Neural cell (in vitro differentiated cells): Measurements from ENCODE around the gene GRID1. TPM values are rescaled to one million over a fixed set of nuclear protein-coding genes. Genes with fewer than 3 reads are reported as not detected.
A peak's percentile ranks its signal among the peaks of the same experiment; 100 is the strongest.

Experiments
- H2AFZ ChIP-seq: fragments of 200-600, 300-800 bp; sonication (generic), shearing (Covaris generic); 2 replicates; pipeline ENCODE4 v1.6.0; 2014; ENCODE audit warnings: low read depth, mild to moderate bottlenecking, antibody characterized with exemption, low read length, moderate library complexity
- H3F3A ChIP-seq: fragments of 200-600 bp; shearing (Covaris generic); 2 replicates; pipeline ENCODE4 v1.6.1; 2016; ENCODE audit warnings: mild to moderate bottlenecking, moderate library complexity, mixed read lengths, antibody characterized with exemption, low read length; ENCODE audit not compliant: insufficient read depth, poor library complexity, severe bottlenecking
- H3K27ac ChIP-seq: fragments of 200-600, 300-800 bp; sonication (generic), shearing (Covaris generic); 2 replicates; pipeline ENCODE4 v1.5.1; 2014; ENCODE audit warnings: mild to moderate bottlenecking, low read length, moderate library complexity
- H3K27me3 ChIP-seq: fragments of 300-800, 200-600 bp; sonication (generic), shearing (Covaris generic); 2 replicates; pipeline ENCODE4 v1.6.0; 2014; ENCODE audit warnings: mild to moderate bottlenecking, low read depth, low read length, moderate library complexity; ENCODE audit not compliant: insufficient read depth
- H3K36me3 ChIP-seq: fragments of 300-800, 200-600 bp; sonication (generic), shearing (Covaris generic); 2 replicates; pipeline ENCODE4 v1.5.1; 2014; ENCODE audit warnings: mild to moderate bottlenecking, antibody characterized with exemption, low read length, moderate library complexity; ENCODE audit not compliant: insufficient read depth
- H3K4me2 ChIP-seq: fragments of 300-800, 200-600 bp; sonication (generic), shearing (Covaris generic); 2 replicates; pipeline ENCODE4 v1.6.0; 2014; ENCODE audit warnings: mild to moderate bottlenecking, low read length
- H3K4me3 ChIP-seq: fragments of 300-800, 200-600 bp; sonication (generic), shearing (Covaris generic); 2 replicates; pipeline ENCODE4 v1.5.1; 2014; ENCODE audit warnings: mild to moderate bottlenecking, low read length, moderate library complexity
- H3K79me2 ChIP-seq: fragments of 200-600 bp; shearing (Covaris generic); replicated peaks from 2 replicates; pipeline ENCODE4 v1.6.0; 2014; ENCODE audit warnings: mild to moderate bottlenecking, low read length, moderate library complexity; ENCODE audit not compliant: insufficient read depth
- H3K9ac ChIP-seq: fragments of 300-800, 200-600 bp; sonication (generic), shearing (Covaris generic); 2 replicates; pipeline ENCODE4 v1.6.1; 2016; ENCODE audit warnings: mild to moderate bottlenecking, low read length, mixed read lengths
- H3K9me2 ChIP-seq: fragments of 200-600 bp; shearing (Covaris generic); 2 replicates; pipeline ENCODE4 v1.6.1; 2016; ENCODE audit warnings: mild to moderate bottlenecking, low read length, mixed read lengths; ENCODE audit not compliant: insufficient read depth
- H3K9me3 ChIP-seq: fragments of 200-600, 300-800 bp; sonication (generic), shearing (Covaris generic); 2 replicates; pipeline ENCODE4 v1.6.1; 2016; ENCODE audit warnings: mild to moderate bottlenecking, mixed run types, low read length, moderate library complexity, mixed read lengths
- H4K20me1 ChIP-seq: fragments of 200-600 bp; shearing (Covaris generic); 2 replicates; pipeline ENCODE4 v1.6.1; 2016; ENCODE audit warnings: mild to moderate bottlenecking, mixed run types; ENCODE audit not compliant: insufficient read depth
- CTCF ChIP-seq: fragments of 450-650 bp; IDR thresholded peaks from 2 replicates; pipeline ENCODE4 v1.5.1; 2014; ENCODE audit warnings: antibody characterized with exemption, mild to moderate bottlenecking, moderate library complexity; ENCODE audit not compliant: poor library complexity, severe bottlenecking
- EP300 ChIP-seq: fragments of 450-650 bp; conservative IDR thresholded peaks from 2 replicates; pipeline ENCODE4 v1.6.1; 2014; ENCODE audit warnings: antibody characterized with exemption, mild to moderate bottlenecking, moderate library complexity; ENCODE audit not compliant: poor library complexity, severe bottlenecking
- EZH2 ChIP-seq: fragments of 200-600, 300-800 bp; shearing (Covaris generic), sonication (generic); IDR thresholded peaks from 2 replicates; pipeline ENCODE4 v1.6.1; 2014; ENCODE audit warnings: antibody characterized with exemption, low read length, borderline replicate concordance, mild to moderate bottlenecking; ENCODE audit not compliant: insufficient read depth, poor library complexity, severe bottlenecking
- MXI1 ChIP-seq: fragments of 450-650 bp; conservative IDR thresholded peaks from 2 replicates; pipeline ENCODE4 v1.6.1; 2014; ENCODE audit warnings: antibody characterized with exemption, mild to moderate bottlenecking; ENCODE audit not compliant: poor library complexity, severe bottlenecking
- POLR2AphosphoS5 ChIP-seq: IDR thresholded peaks from 2 replicates; pipeline ENCODE4 v1.6.1; 2012
- RAD21 ChIP-seq: fragments of 450-650 bp; conservative IDR thresholded peaks from 2 replicates; pipeline ENCODE4 v1.6.1; 2014; ENCODE audit warnings: antibody characterized with exemption, mild to moderate bottlenecking, moderate library complexity
- TAF1 ChIP-seq: IDR thresholded peaks from 2 replicates; pipeline ENCODE4 v1.6.1; 2012; ENCODE audit warnings: low read depth
- polyA plus RNA-seq: library from polyadenylated mRNA; depleted of rRNA; stranded (reverse); fragments of >200 nt; gene quantifications from 2 replicates; pipeline ENCODE4 v1.2.3, GENCODE V29; 2014
- TF ChIP-seq, protein P1 (sequence below): IDR thresholded peaks from 2 replicates; pipeline ENCODE4 v1.6.1; 2012; ENCODE audit warnings: borderline replicate concordance

Gene GRID1
- polyA plus RNA-seq, 1 donor from 2014 or later, result 7.3 TPM

- Histone ChIP-seq H3K9ac (no peak overlapping the region), H3K4me2 (no peak overlapping the region), H3F3A (no peaks in the 10 kb centered on the region), H3K27me3 (no peaks in the 10 kb centered on the region), H3K36me3 (no peaks in the 10 kb centered on the region), H3K9me3 (no peaks in the 10 kb centered on the region), H4K20me1 (no peaks in the 10 kb centered on the region), H2AFZ (no peak overlapping the region), H3K4me3 (no peak overlapping the region), H3K79me2 (no peaks in the 10 kb centered on the region), H3K27ac (peak overlapping the region; percentile 69), H3K9me2 (no peaks in the 10 kb centered on the region)
- no peak for TF ChIP-seq EP300
- TF ChIP-seq RAD21, result no peak
- TF ChIP-seq, protein P1, sequence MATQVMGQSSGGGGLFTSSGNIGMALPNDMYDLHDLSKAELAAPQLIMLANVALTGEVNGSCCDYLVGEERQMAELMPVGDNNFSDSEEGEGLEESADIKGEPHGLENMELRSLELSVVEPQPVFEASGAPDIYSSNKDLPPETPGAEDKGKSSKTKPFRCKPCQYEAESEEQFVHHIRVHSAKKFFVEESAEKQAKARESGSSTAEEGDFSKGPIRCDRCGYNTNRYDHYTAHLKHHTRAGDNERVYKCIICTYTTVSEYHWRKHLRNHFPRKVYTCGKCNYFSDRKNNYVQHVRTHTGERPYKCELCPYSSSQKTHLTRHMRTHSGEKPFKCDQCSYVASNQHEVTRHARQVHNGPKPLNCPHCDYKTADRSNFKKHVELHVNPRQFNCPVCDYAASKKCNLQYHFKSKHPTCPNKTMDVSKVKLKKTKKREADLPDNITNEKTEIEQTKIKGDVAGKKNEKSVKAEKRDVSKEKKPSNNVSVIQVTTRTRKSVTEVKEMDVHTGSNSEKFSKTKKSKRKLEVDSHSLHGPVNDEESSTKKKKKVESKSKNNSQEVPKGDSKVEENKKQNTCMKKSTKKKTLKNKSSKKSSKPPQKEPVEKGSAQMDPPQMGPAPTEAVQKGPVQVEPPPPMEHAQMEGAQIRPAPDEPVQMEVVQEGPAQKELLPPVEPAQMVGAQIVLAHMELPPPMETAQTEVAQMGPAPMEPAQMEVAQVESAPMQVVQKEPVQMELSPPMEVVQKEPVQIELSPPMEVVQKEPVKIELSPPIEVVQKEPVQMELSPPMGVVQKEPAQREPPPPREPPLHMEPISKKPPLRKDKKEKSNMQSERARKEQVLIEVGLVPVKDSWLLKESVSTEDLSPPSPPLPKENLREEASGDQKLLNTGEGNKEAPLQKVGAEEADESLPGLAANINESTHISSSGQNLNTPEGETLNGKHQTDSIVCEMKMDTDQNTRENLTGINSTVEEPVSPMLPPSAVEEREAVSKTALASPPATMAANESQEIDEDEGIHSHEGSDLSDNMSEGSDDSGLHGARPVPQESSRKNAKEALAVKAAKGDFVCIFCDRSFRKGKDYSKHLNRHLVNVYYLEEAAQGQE, result no peak
- no peak for TF ChIP-seq TAF1
Observed at GRCh38 chr10:86022906-86023305, 343.7 kb downstream of the GRID1 start.

DNA sequence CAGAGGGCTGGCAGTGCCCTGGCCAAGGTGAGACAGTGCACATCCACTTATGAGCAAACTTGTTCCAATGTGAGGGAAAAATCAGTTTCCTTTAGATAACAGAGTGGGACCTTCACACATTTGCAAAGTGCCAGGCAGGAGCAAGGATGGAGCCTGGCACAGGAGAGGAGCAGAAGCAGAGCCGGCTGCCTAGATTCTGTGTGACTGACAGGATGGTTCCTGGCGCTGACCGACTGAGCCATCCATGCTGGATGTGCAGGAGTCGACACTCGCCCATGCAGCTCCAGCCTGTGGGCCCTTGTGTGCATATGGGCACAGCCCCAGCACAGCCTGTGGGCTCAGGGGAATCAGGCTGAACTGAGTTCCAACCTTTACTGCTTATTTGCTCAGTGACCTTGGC is 346.5 kb downstream of the GRID1 start:
- H3K36me3 ChIP-seq, result no peaks in the 10 kb centered on the region
- H3K9ac ChIP-seq, result no peak overlapping the region
- no peaks in the 10 kb centered on the region for H3K9me2 ChIP-seq
- no peaks in the 10 kb centered on the region for H4K20me1 ChIP-seq
- no peak overlapping the region for H2AFZ ChIP-seq
- H3K27me3 ChIP-seq, result no peaks in the 10 kb centered on the region
- H3K27ac ChIP-seq, result no peak overlapping the region
- no peaks in the 10 kb centered on the region for H3K9me3 ChIP-seq
- H3K79me2 ChIP-seq, result no peaks in the 10 kb centered on the region
- no peak for TF ChIP-seq RAD21
- no peak for TF ChIP-seq TAF1
- TF ChIP-seq MXI1, result no peak
- TF ChIP-seq EZH2, result no peak
- TF ChIP-seq, protein P1, result no peak
- no peak for TF ChIP-seq POLR2AphosphoS5
- TF ChIP-seq CTCF, result no peak
- H3F3A ChIP-seq, result no peaks in the 10 kb centered on the region
- H3K4me2 ChIP-seq, result no peak overlapping the region
- no peak overlapping the region for H3K4me3 ChIP-seq
